ENCODE results near the gene RCOR3. TPM values are rescaled to one million over a fixed set of nuclear protein-coding genes. Genes with fewer than 3 reads are reported as not detected.

The RCOR3 gene
- total RNA-seq, 4 donors from 2014 or later = 52.2 to 77.6 (median 72.1) TPM

DNA sequence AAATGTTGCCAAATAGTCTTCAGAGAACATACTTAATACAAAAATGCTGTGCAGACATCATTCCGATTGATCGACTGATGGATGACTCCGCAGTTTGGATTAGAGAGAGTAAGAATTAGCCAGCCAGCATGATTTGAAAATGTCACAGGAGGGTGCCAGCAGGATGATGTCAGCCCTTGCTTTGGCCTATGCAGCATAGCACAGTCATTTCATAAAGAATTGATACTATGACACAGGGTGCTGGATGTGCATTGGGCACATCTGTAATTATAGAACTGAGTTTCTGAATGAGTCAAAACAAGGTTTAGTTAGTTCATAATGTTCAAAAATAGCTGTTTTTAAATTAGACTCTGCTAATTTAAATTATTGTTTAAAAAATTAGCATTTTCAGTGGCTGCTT is 45.9 kb downstream of the RCOR3 start:
- Histone ChIP-seq H3K9me3 (no peaks in the 10 kb centered on the region), H3K27me3 (no peaks in the 10 kb centered on the region), H3K4me3 (no peak overlapping the region), H3K27ac (no peak overlapping the region), H3K36me3 (peaks cover 0 to 35% (median 12%) of the 10 kb centered on the region in 4 donors), H3K4me1 (no peaks in the 10 kb centered on the region)
- intact Hi-C loops (cut with DNase I; ENCODE audit: low total_unique reads) (no loop called here), in situ Hi-C loops (cut with MboI; ENCODE audit: low pct_ligation_motif_present in 1 of 4, low pct_unique_long_range_greater_than_20kb in 1 of 4, low sequenced_read_pairs in 3 of 4) (loop anchor here in 2 of 4 donors (25.0 kb wide), 2 partner anchors 182 to 207 kb away; partner anchors contain the start of gene RD3 (in 1 of the 2))
- TF ChIP-seq EP300 (IDR thresholded peaks at IDR 0.05; ENCODE audit: low read depth) (no peak), POLR2AphosphoS5 (IDR thresholded peaks at IDR 0.05) (no peak), POLR2A (IDR thresholded peaks at IDR 0.05) (no peak)
- TF ChIP-seq, protein P1, sequence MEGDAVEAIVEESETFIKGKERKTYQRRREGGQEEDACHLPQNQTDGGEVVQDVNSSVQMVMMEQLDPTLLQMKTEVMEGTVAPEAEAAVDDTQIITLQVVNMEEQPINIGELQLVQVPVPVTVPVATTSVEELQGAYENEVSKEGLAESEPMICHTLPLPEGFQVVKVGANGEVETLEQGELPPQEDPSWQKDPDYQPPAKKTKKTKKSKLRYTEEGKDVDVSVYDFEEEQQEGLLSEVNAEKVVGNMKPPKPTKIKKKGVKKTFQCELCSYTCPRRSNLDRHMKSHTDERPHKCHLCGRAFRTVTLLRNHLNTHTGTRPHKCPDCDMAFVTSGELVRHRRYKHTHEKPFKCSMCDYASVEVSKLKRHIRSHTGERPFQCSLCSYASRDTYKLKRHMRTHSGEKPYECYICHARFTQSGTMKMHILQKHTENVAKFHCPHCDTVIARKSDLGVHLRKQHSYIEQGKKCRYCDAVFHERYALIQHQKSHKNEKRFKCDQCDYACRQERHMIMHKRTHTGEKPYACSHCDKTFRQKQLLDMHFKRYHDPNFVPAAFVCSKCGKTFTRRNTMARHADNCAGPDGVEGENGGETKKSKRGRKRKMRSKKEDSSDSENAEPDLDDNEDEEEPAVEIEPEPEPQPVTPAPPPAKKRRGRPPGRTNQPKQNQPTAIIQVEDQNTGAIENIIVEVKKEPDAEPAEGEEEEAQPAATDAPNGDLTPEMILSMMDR (IDR thresholded peaks at IDR 0.05) = no peak
- DNase-seq = no peak
- WGBS, 2 donors (ENCODE audit: low coverage in 1 of 2) = 84 to 93% methylated on average over 3 of the region's 3 CpGs

DNA sequence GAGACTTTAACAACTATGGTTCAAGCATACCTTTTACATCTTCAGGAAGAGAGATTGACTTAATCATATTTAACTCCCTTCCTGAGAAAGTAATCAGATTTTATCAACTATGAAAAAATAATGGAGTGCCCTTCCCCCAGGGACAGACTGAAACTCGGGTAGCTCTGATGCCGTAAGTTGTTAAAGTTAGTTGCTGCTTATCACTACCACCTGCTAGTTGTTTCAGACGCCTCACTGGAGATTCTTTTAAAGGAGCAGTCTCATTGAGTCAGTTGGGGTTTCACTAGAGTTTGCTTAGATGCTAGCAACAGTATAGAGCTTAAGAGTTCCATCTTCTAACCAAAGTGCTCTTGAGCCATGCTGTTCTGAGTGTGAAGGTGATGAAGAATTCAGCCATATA is 50.5 kb downstream of the RCOR3 start:
- Histone ChIP-seq H3K4me3 (no peak overlapping the region), H3K36me3 (peaks cover 0 to 26% (median 5%) of the 10 kb centered on the region in 4 donors), H3K27me3 (no peaks in the 10 kb centered on the region), H3K27ac (no peak overlapping the region), H3K4me1 (no peaks in the 10 kb centered on the region), H3K9me3 (no peaks in the 10 kb centered on the region)
- TF ChIP-seq POLR2A (IDR thresholded peaks at IDR 0.05) = no peak
- TF ChIP-seq EP300 (IDR thresholded peaks at IDR 0.05; ENCODE audit: low read depth) = no peak
- TF ChIP-seq, protein P1 (IDR thresholded peaks at IDR 0.05) = no peak
- no peak for TF ChIP-seq POLR2AphosphoS5 (IDR thresholded peaks at IDR 0.05)
- intact Hi-C loops (cut with DNase I; ENCODE audit: low total_unique reads) = loop anchor here (1.0 kb wide), 1 partner anchor 9 kb away; no protein-coding TSS in a partner anchor
- in situ Hi-C loops (cut with MboI; ENCODE audit: low pct_ligation_motif_present in 1 of 4, low pct_unique_long_range_greater_than_20kb in 1 of 4, low sequenced_read_pairs in 3 of 4) = loop anchor here in 2 of 4 donors (25.0 kb wide), 2 partner anchors 178 to 203 kb away; partner anchors contain the start of gene RD3 (in 1 of the 2)
- WGBS, 2 donors (ENCODE audit: low coverage in 1 of 2) = 44% methylated on average over 3 of the region's 3 CpGs; no CpG with 5 or more reads in 1 of the 2 donors
- no peak for DNase-seq

DNA sequence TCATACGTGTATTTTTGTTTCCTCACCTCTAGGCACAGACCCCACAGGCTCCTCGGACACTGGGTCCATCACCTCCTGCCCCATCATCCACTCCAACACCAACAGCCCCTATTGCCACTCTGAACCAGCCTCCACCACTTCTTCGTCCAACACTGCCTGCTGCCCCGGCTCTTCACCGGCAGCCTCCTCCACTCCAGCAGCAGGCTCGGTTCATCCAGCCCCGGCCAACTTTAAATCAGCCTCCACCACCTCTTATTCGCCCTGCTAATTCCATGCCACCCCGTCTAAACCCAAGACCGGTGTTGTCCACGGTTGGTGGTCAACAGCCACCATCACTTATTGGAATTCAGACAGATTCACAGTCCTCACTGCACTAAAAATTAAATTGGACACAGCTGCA is 54.2 kb downstream of the RCOR3 start:
- TF ChIP-seq, protein P1 (IDR thresholded peaks at IDR 0.05) = no peak
- TF ChIP-seq POLR2A (IDR thresholded peaks at IDR 0.05) = no peak
- intact Hi-C loops (cut with DNase I; ENCODE audit: low total_unique reads) (no loop called here), in situ Hi-C loops (cut with MboI; ENCODE audit: low pct_ligation_motif_present in 1 of 4, low pct_unique_long_range_greater_than_20kb in 1 of 4, low sequenced_read_pairs in 3 of 4) (loop anchor here in 2 of 4 donors (25.0 kb wide), 2 partner anchors 174 to 199 kb away; partner anchors contain the start of gene RD3 (in 1 of the 2))
- DNase-seq = no peak
- H3K27ac ChIP-seq = no peak overlapping the region
- no peaks in the 10 kb centered on the region for H3K4me1 ChIP-seq
- 86 to 95% methylated on average over 11 of the region's 11 CpGs for WGBS, 2 donors (ENCODE audit: low coverage in 1 of 2)
- peaks cover 0 to 18% (median 7%) of the 10 kb centered on the region in 4 donors for H3K36me3 ChIP-seq
- H3K27me3 ChIP-seq = no peaks in the 10 kb centered on the region
- no peak overlapping the region for H3K4me3 ChIP-seq
- H3K9me3 ChIP-seq = no peaks in the 10 kb centered on the region

DNA sequence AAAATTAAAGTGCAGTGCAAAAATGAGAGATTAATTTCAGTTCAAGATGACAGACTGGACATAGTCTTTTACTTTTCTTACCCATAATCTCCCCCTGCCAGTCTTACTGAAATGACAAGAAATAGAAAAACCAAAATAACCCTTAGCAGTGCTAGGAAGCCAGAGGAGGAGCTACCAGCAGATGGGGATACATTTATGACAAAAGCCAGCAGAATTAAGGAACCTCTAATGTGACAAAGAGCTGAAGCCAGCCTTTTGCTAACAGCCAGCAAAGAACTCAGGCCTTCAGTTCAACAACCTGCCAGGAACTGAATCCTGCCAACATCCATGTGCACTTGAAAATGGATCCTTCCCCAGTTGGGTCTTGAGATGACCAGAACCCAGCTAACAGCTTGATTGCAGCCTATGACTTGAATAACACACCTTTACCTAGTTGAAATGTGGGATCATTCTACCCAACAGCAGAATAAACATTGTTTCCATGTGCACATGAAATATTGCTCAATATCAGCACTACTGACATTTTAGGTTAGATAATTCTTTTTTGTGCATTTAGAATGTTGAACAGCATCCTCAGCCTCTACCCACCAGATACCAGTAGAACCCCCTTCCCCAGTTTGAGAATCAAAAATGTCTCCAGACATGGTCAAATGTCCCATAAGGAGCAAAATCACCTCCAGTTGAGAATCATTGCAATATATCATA is 59.6 kb downstream of the RCOR3 start:
- Histone ChIP-seq H3K27ac (no peak overlapping the region), H3K4me1 (no peaks in the 10 kb centered on the region), H3K4me3 (no peak overlapping the region), H3K9me3 (no peaks in the 10 kb centered on the region), H3K36me3 (peaks cover 0 to 14% (median 5%) of the 10 kb centered on the region in 4 donors), H3K27me3 (no peaks in the 10 kb centered on the region)
- in situ Hi-C loops (cut with MboI; ENCODE audit: low pct_ligation_motif_present in 1 of 4, low pct_unique_long_range_greater_than_20kb in 1 of 4, low sequenced_read_pairs in 3 of 4) (loop anchor here in 2 of 4 donors (25.0 kb wide), 2 partner anchors 169 to 194 kb away; partner anchors contain the start of gene RD3 (in 1 of the 2)), intact Hi-C loops (cut with DNase I; ENCODE audit: low total_unique reads) (no loop called here)
- DNase-seq = no peak
- TF ChIP-seq EP300 (IDR thresholded peaks at IDR 0.05; ENCODE audit: low read depth) = no peak
- TF ChIP-seq POLR2AphosphoS5 (IDR thresholded peaks at IDR 0.05) = no peak
- no peak for TF ChIP-seq POLR2A (IDR thresholded peaks at IDR 0.05)
- TF ChIP-seq, protein P1 (IDR thresholded peaks at IDR 0.05) = no peak
